Kidney (tissue), 14 donors: Measurements from ENCODE around the gene CFAP20DC. TPM values are rescaled to one million over a fixed set of nuclear protein-coding genes. Genes with fewer than 3 reads are reported as not detected.

Experiments
- DNase-seq, 5 donors: peaks; one replicate each; pipeline ENCODE4 v3.0.0-alpha.2; 2013 to 2020
- FAIRE-seq: peaks from 2 replicates; lab custom pipeline; 2012; peaks lifted over from hg19 to GRCh38; lab: Jason Lieb, UNC
- H3K27ac ChIP-seq, 2 donors: one replicate each; pipeline ENCODE4 v1.7.0; 2013; ENCODE audit warnings: low read depth in 2 of 2, low read length in 2 of 2, inconsistent platforms in 1 of 2
- H3K27me3 ChIP-seq: one replicate; pipeline ENCODE4 v1.7.1; 2013; ENCODE audit warnings: low read length, inconsistent platforms; ENCODE audit not compliant: control insufficient read depth, insufficient read depth
- H3K36me3 ChIP-seq, 3 donors: one replicate each; pipeline versions ENCODE4 v1.7.0 to v1.7.1; 2013; ENCODE audit warnings: low read length in 3 of 3, control low read depth in 1 of 3, inconsistent platforms in 1 of 3; ENCODE audit not compliant: insufficient read depth in 3 of 3, control insufficient read depth in 2 of 3
- H3K4me1 ChIP-seq, 3 donors: one replicate each; pipeline versions ENCODE4 v1.7.0 to v1.7.1; 2013; ENCODE audit warnings: low read length in 3 of 3, inconsistent platforms in 1 of 3, low read depth in 1 of 3; ENCODE audit not compliant: control insufficient read depth in 2 of 3, insufficient read depth in 2 of 3
- H3K4me3 ChIP-seq, 3 donors: one replicate each; pipeline versions ENCODE4 v1.7.0 to v1.8.1; 2013; ENCODE audit warnings: low read length in 3 of 3, control low read depth in 1 of 3, inconsistent platforms in 1 of 3
- H3K9ac ChIP-seq, 3 donors: one replicate each; pipeline versions ENCODE4 v1.7.0 to v1.7.1; 2013; ENCODE audit warnings: low read length in 3 of 3, control low read depth in 1 of 3, inconsistent platforms in 1 of 3
- H3K9me3 ChIP-seq, 3 donors: one replicate each; pipeline versions ENCODE4 v1.7.0 to v1.7.1; 2013; ENCODE audit warnings: low read length in 3 of 3, control low read depth in 1 of 3, inconsistent platforms in 1 of 3; ENCODE audit not compliant: control insufficient read depth in 2 of 3, insufficient read depth in 1 of 3
- CTCF ChIP-seq: IDR thresholded peaks from 3 replicates; pipeline ENCODE4 v1.5.1; 2012; ENCODE audit warnings: mild to moderate bottlenecking, moderate library complexity, borderline replicate concordance; ENCODE audit not compliant: insufficient read depth; ENCODE audit errors: extremely low read depth
- intact Hi-C: fragments of 100-400 bp; cut with DNase I; formaldehyde crosslinking; loops from one replicate; pipeline ENCODE4 v1.11.1; 2022
- polyA plus RNA-seq: library from polyadenylated mRNA; stranded (reverse); fragments of 350-450 nt; fragmentation: Illumina TruSeq; extraction: RNeasy Lipid Tissue Mini Kit (QIAGEN cat#74804); gene quantifications from one replicate; pipeline ENCODE4 v1.2.3, GENCODE V29; 2014; ENCODE audit warnings: low read depth, low replicate concordance; ENCODE audit not compliant: insufficient read depth
- total RNA-seq: library from RNA; stranded (reverse); fragmentation: NEBNext Ultra II Directional; extraction: Animal tissue kit (Norgen Biotek cat#: 25700); gene quantifications from one replicate; pipeline ENCODE4 v1.2.1, GENCODE V29; 2021
- donor health status: control.
- donor health status: control.
- donor health status: control.
- donor health status: control.
- donor health status: control.
- donor health status: DM: yes; HTN: yes; CAD: no.
- donor health status: Normal renal cell carcinoma (clear cell type).

Gene CFAP20DC
- total and polyA plus RNA-seq, 2 donors from 2014 or later, result 0.73 to 3.2 TPM

GRCh38 chr3:59069838-59070237 lies 20.0 kb upstream of the CFAP20DC start:
- Histone ChIP-seq H3K4me1 (no peaks in the 10 kb centered on the region), H3K36me3 (no peaks in the 10 kb centered on the region), H3K27me3 (no peaks in the 10 kb centered on the region), H3K27ac (no peak overlapping the region), H3K9me3 (no peaks in the 10 kb centered on the region), H3K4me3 (no peak overlapping the region), H3K9ac (no peak overlapping the region)
- FAIRE-seq (no peak), DNase-seq (no peak)
- intact Hi-C loops, result no loop called here
- no peak for TF ChIP-seq CTCF

- FAIRE-seq, result no peak
Measured at GRCh38 chr3:59065240-59065639, 15.4 kb upstream of the CFAP20DC start.

GRCh38 chr3:59064728-59065127 lies 14.9 kb upstream of the CFAP20DC start:
- FAIRE-seq (no peak), DNase-seq (no peak)
- no peaks in the 10 kb centered on the region for H3K27me3 ChIP-seq
- H3K27ac ChIP-seq, result no peak overlapping the region
- no peaks in the 10 kb centered on the region for H3K9me3 ChIP-seq
- no peaks in the 10 kb centered on the region for H3K4me1 ChIP-seq
- no peaks in the 10 kb centered on the region for H3K36me3 ChIP-seq
- TF ChIP-seq CTCF, result no peak
- no peak overlapping the region for H3K9ac ChIP-seq
- intact Hi-C loops, result no loop called here
- H3K4me3 ChIP-seq, result no peak overlapping the region

More at GRCh38 chr3:59065240-59065639, 15.4 kb upstream of the CFAP20DC start:
- Histone ChIP-seq H3K4me3 (no peak overlapping the region), H3K4me1 (no peaks in the 10 kb centered on the region), H3K27me3 (no peaks in the 10 kb centered on the region), H3K36me3 (no peaks in the 10 kb centered on the region), H3K9me3 (no peaks in the 10 kb centered on the region), H3K9ac (no peak overlapping the region), H3K27ac (no peak overlapping the region)
- DNase-seq, result no peak
- no peak for TF ChIP-seq CTCF
- intact Hi-C loops, result no loop called here

- intact Hi-C loops, result no loop called here
- Histone ChIP-seq H3K9me3 (no peaks in the 10 kb centered on the region), H3K4me1 (no peaks in the 10 kb centered on the region), H3K27me3 (no peaks in the 10 kb centered on the region), H3K9ac (no peak overlapping the region), H3K27ac (no peak overlapping the region), H3K36me3 (no peaks in the 10 kb centered on the region), H3K4me3 (no peak overlapping the region)
- DNase-seq, result no peak
- no peak for FAIRE-seq
- TF ChIP-seq CTCF, result no peak
Measured at GRCh38 chr3:59064276-59064675, 14.5 kb upstream of the CFAP20DC start.
